MM.1S (cell line): Measurements from ENCODE around the gene CHD6.

ENCODE experiments used
- EZH2 ChIP-seq: fragments of 300-600 bp; sonication (generic); optimal IDR thresholded peaks from 2 replicates; pipeline ENCODE3; 2017; ENCODE audit warnings: low read depth, mild to moderate bottlenecking, antibody characterized with exemption, low read length, mixed read lengths
- TF ChIP-seq, protein P1 (sequence below): fragments of 300-600 bp; sonication (generic); IDR thresholded peaks from 2 replicates; pipeline ENCODE4 v1.5.1; 2016; ENCODE audit warnings: antibody characterized with exemption, low read length, mixed read lengths

DNA sequence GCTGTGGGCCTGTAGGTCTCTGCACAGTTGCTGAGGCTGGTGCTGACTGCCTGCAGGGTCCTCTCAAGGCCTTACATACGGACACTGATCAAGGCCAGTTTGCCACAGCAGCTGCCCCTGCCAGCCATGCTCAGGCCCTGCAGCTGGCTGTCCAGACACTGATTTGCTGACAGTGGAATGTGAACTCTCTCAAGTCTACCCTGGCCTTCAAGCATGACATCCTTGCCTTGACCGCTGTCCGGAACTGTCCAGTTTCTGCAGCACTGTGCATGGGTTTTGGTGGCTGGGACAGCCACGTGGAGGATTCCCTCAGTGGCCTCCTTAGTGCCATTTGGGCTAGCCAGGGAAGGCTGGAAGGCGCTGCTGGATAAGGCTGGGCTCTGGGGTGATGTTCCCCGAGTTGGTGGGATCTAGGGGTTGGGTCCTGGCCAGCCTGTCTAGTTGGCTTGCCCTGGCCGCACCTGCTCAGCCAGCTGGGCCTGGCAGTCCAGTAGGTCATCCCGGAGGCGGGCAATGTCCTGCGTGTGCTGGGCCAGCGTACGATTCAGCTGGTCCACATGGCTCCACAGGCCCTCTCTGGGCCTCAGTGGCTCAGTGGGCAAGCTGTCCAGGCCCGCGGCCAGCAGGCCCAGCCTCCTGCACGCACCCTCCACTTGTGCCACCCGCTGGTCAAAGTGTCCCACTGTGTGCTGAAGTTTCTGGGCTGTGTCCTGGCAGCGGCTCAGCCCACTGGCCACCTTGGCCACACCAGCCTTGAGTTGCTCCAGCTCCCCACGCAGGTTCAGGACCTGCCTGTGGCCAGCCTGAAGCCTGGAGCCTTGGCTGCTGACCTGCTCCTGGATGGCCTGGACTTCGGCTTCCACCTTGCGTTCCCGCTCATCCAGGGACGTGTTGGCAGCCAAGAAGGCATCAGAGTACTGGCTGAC lies 257.1 kb downstream of the CHD6 start:
- TF ChIP-seq, protein P1, sequence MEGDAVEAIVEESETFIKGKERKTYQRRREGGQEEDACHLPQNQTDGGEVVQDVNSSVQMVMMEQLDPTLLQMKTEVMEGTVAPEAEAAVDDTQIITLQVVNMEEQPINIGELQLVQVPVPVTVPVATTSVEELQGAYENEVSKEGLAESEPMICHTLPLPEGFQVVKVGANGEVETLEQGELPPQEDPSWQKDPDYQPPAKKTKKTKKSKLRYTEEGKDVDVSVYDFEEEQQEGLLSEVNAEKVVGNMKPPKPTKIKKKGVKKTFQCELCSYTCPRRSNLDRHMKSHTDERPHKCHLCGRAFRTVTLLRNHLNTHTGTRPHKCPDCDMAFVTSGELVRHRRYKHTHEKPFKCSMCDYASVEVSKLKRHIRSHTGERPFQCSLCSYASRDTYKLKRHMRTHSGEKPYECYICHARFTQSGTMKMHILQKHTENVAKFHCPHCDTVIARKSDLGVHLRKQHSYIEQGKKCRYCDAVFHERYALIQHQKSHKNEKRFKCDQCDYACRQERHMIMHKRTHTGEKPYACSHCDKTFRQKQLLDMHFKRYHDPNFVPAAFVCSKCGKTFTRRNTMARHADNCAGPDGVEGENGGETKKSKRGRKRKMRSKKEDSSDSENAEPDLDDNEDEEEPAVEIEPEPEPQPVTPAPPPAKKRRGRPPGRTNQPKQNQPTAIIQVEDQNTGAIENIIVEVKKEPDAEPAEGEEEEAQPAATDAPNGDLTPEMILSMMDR, result no peak
- TF ChIP-seq EZH2, result no peak
